HG03108 (cell line): Measurements from ENCODE around the gene ZNF654.
"Not testable (repeated sequence)": the region's sequence is repeated elsewhere in the genome, so short reads cannot be mapped to it uniquely, and the experiment has no call there.

Experiments
- ATAC-seq: cut with Tn5 transposase; IDR thresholded peaks from one replicate; pipeline ENCODE4 v1.9.1; 2021; ENCODE audit warnings: moderate library complexity; ENCODE audit not compliant: unreplicated experiment

ZNF654 gene

GRCh38 chr3:88133711-88134263 is 74.7 kb downstream of the ZNF654 start:
- ATAC-seq: no peak

GRCh38 chr3:88137836-88138235 is 78.8 kb downstream of the ZNF654 start:
- ATAC-seq: no peak

GRCh38 chr3:88141458-88142083 is 82.5 kb downstream of the ZNF654 start:
- no peak for ATAC-seq

GRCh38 chr3:88142094-88142624 is 83.1 kb downstream of the ZNF654 start:
- no peak for ATAC-seq

- no peak for ATAC-seq
Measured at GRCh38 chr3:88147261-88147660, 88.2 kb downstream of the ZNF654 start.

- ATAC-seq: no peak
Measured at GRCh38 chr3:88148651-88149050, 89.6 kb downstream of the ZNF654 start.

GRCh38 chr3:88149101-88149508 is 90.0 kb downstream of the ZNF654 start:
- peak; percentile 4 for ATAC-seq

- peak; percentile 80 for ATAC-seq
Measured at GRCh38 chr3:88149509-88150362, 90.7 kb downstream of the ZNF654 start, which contains the start of gene C3orf38. C3orf38 (plus strand) TSS chr3:88149959; CDS start chr3:88150053, 94 bp downstream.

GRCh38 chr3:88150371-88150770 is 91.3 kb downstream of the ZNF654 start:
- peak; percentile 20 for ATAC-seq

GRCh38 chr3:88150806-88151205 is 91.8 kb downstream of the ZNF654 start:
- no peak for ATAC-seq

- ATAC-seq: no peak
Measured at GRCh38 chr3:88151358-88151757, 92.3 kb downstream of the ZNF654 start.

- ATAC-seq: no peak
Measured at GRCh38 chr3:88152841-88153240, 93.8 kb downstream of the ZNF654 start.

GRCh38 chr3:88166419-88166971 is 107.4 kb downstream of the ZNF654 start:
- no peak for ATAC-seq

GRCh38 chr3:88167173-88167572 is 108.1 kb downstream of the ZNF654 start:
- no peak for ATAC-seq

- no peak for ATAC-seq
Measured at GRCh38 chr3:88167704-88168103, 108.6 kb downstream of the ZNF654 start.

- no peak for ATAC-seq
Measured at GRCh38 chr3:88168171-88168570, 109.1 kb downstream of the ZNF654 start.

GRCh38 chr3:88180398-88180999 is 121.4 kb downstream of the ZNF654 start:
- peak; percentile 72 for ATAC-seq

GRCh38 chr3:88182165-88182918 is 123.3 kb downstream of the ZNF654 start:
- not testable (repeated sequence) for ATAC-seq

- ATAC-seq: no peak
Measured at GRCh38 chr3:88188436-88188835, 129.4 kb downstream of the ZNF654 start.

GRCh38 chr3:88189361-88189810 is 130.3 kb downstream of the ZNF654 start:
- ATAC-seq: no peak
